K562 (cell line): ENCODE results near the gene PNPLA8. TPM values are rescaled to one million over a fixed set of nuclear protein-coding genes. Genes with fewer than 3 reads are reported as not detected.
A peak's percentile ranks its signal among the peaks of the same experiment; 100 is the strongest.

Experiments
- CBX2 ChIP-seq: fragments of 200-600 bp; sonication (generic); IDR thresholded peaks from one replicate; pipeline ENCODE4 v1.6.1; 2012; ENCODE audit warnings: mild to moderate bottlenecking, low read length, inconsistent platforms; ENCODE audit not compliant: insufficient read depth, poor library complexity, severe bottlenecking
- ELF4 ChIP-seq: fragments of 450-650 bp; formaldehyde crosslinking; IDR thresholded peaks from 2 replicates; pipeline ENCODE4 v1.4.0; 2022; ENCODE audit warnings: missing genetic modification characterization
- JUND ChIP-seq, 2 experiments: IDR thresholded peaks; 2 replicates in 1 of 2; 3 replicates in 1 of 2; pipeline ENCODE4 v1.6.1; 2011; ENCODE audit warnings: borderline replicate concordance in 2 of 2, low read depth in 2 of 2, low read length in 2 of 2, improper control_type of control experiment in 1 of 2, missing biosample characterization in 1 of 2, missing genetic modification characterization in 1 of 2, missing genetic modification reagents in 1 of 2
- MYNN ChIP-seq, 2 experiments: sonication (generic); formaldehyde crosslinking in 1 of 2; IDR thresholded peaks; 2 replicates each; pipeline versions ENCODE4 v1.5.0 to v1.6.1; 2016 to 2020; ENCODE audit warnings: antibody characterized with exemption in 1 of 2, missing genetic modification reagents in 1 of 2
- NUFIP1 ChIP-seq: fragments of 450-650 bp; IDR thresholded peaks from 2 replicates; pipeline ENCODE4 v1.6.1; 2018; ENCODE audit not compliant: partially characterized antibody
- POLR2B ChIP-seq: fragments of 450-650 bp; IDR thresholded peaks from 2 replicates; pipeline ENCODE4 v1.6.1; 2018; ENCODE audit warnings: low read depth; ENCODE audit not compliant: partially characterized antibody
- RAD21 ChIP-seq, 2 experiments: fragments of 250-450 bp in 1 of 2; fragments of 450-650 bp in 1 of 2; sonication (Bioruptor Pico) in 1 of 2; formaldehyde crosslinking in 1 of 2; IDR thresholded peaks in 1 of 2; conservative IDR thresholded peaks in 1 of 2; 2 replicates each; pipeline versions ENCODE4 v1.4.0 to v1.8.0; 2020 to 2022; ENCODE audit warnings: mild to moderate bottlenecking in 2 of 2, moderate library complexity in 1 of 2
- RBM25 ChIP-seq: fragments of 200-400 bp; formaldehyde crosslinking; IDR thresholded peaks from 2 replicates; pipeline ENCODE4 v1.6.1; 2018; ENCODE audit warnings: low read length, low read depth, moderate library complexity; ENCODE audit not compliant: severe bottlenecking
- SMAD2 ChIP-seq: fragments of 150-350 bp; IDR thresholded peaks from 2 replicates; pipeline ENCODE4 v1.6.1; 2014; ENCODE audit warnings: low read depth, mild to moderate bottlenecking, low read length
- SMC3 ChIP-seq: conservative IDR thresholded peaks from 2 replicates; pipeline ENCODE4 v1.6.1; 2011; ENCODE audit warnings: low read depth, low read length, improper control_type of control experiment; ENCODE audit not compliant: insufficient read depth
- ZNF785 ChIP-seq: fragments of 250-450 bp; sonication (Bioruptor Pico); IDR thresholded peaks from 2 replicates; pipeline ENCODE4 v1.4.0; 2020; ENCODE audit warnings: mild to moderate bottlenecking
- polyA plus RNA-seq, 8 experiments: library from polyadenylated mRNA; depleted of rRNA in 4 of 8; stranded (reverse) in 5 of 8; unstranded in 3 of 8; fragments of >200 nt; fragmentation: Nextera tagmentation in 2 of 8; fragmentation: Illumina TruSeq in 1 of 8; extraction: Ambion mirVana in 2 of 8; extraction: Trizol in 1 of 8; gene quantifications; 2 replicates each; pipeline versions ENCODE4 v1.2.1 to v1.2.3, GENCODE V29; 2011 to 2014; ENCODE audit warnings: inconsistent platforms in 1 of 8, missing spikeins in 1 of 8
- total RNA-seq, 7 experiments: library from RNA; depleted of rRNA in 6 of 7; stranded (reverse); fragments of >200 nt in 6 of 7; fragmentation: Illumina TruSeq in 2 of 7; extraction: Trizol in 2 of 7; gene quantifications; 2 replicates each; pipeline versions ENCODE4 v1.2.1 to v1.2.3, GENCODE V29; 2011 to 2021; ENCODE audit warnings: low replicate concordance in 1 of 7
- TF ChIP-seq, protein P1 (sequence below), 2 experiments: fragments of 450-650 bp; formaldehyde crosslinking in 1 of 2; IDR thresholded peaks; 2 replicates each; pipeline versions ENCODE4 v1.4.0 to v1.6.1; 2014 to 2020; ENCODE audit warnings: mild to moderate bottlenecking in 2 of 2, borderline replicate concordance in 1 of 2, low read depth in 1 of 2
- TF ChIP-seq, protein P2 (sequence below), 3 experiments: IDR thresholded peaks in 2 of 3; conservative IDR thresholded peaks in 1 of 3; 2 replicates each; pipeline ENCODE4 v1.5.1; 2011 to 2012; ENCODE audit warnings: low read length in 3 of 3, mild to moderate bottlenecking in 3 of 3, control low read depth in 2 of 3, improper control_type of control experiment in 1 of 3, inconsistent platforms in 1 of 3, low read depth in 1 of 3, mixed read lengths in 1 of 3, moderate library complexity in 1 of 3; ENCODE audit not compliant: insufficient read depth in 2 of 3
- TF ChIP-seq, protein P3 (sequence below): IDR thresholded peaks from 2 replicates; pipeline ENCODE4 v1.6.1; 2016; ENCODE audit warnings: missing genetic modification characterization, missing compliant biosample characterization

PNPLA8 gene
- total and polyA plus RNA-seq, 9 of the 15 experiments (the other 6 are each of a cell fraction or from before 2014, with no cell fraction given) = 12.8 to 27.6 (median 16.3) TPM

DNA sequence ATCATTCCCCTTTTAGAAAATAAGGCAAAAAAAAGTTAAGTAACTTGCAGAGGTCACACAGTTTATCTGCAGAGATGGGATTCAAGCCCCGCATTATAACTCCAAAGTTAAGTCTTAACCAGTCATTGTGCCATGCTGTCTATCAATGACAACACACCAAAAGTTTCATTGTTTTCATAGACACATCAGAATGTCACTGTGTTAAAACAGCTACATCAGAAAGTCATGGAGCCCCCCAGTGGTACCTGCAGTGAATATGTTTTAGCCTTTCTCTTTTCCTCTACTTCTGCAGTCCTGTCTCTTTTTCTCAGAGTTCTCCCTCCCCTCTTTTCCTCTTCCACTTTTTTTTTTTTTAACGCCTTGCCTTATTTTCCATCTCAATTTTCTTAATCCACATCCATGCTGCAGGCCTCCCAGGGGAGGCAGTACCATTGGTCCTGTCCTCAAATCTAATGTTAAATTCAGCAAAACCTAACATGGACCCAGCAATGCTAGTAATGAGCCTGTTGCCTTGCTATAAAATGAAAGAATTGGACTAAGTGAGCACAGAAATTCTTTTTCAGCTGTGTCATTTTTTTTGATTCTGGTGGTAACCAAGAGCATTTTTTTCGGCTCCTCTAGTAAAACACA, 65.9 kb downstream of the PNPLA8 start (continued):
- TF ChIP-seq, protein P1, sequence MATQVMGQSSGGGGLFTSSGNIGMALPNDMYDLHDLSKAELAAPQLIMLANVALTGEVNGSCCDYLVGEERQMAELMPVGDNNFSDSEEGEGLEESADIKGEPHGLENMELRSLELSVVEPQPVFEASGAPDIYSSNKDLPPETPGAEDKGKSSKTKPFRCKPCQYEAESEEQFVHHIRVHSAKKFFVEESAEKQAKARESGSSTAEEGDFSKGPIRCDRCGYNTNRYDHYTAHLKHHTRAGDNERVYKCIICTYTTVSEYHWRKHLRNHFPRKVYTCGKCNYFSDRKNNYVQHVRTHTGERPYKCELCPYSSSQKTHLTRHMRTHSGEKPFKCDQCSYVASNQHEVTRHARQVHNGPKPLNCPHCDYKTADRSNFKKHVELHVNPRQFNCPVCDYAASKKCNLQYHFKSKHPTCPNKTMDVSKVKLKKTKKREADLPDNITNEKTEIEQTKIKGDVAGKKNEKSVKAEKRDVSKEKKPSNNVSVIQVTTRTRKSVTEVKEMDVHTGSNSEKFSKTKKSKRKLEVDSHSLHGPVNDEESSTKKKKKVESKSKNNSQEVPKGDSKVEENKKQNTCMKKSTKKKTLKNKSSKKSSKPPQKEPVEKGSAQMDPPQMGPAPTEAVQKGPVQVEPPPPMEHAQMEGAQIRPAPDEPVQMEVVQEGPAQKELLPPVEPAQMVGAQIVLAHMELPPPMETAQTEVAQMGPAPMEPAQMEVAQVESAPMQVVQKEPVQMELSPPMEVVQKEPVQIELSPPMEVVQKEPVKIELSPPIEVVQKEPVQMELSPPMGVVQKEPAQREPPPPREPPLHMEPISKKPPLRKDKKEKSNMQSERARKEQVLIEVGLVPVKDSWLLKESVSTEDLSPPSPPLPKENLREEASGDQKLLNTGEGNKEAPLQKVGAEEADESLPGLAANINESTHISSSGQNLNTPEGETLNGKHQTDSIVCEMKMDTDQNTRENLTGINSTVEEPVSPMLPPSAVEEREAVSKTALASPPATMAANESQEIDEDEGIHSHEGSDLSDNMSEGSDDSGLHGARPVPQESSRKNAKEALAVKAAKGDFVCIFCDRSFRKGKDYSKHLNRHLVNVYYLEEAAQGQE (IDR thresholded peaks at IDR 0.05; ENCODE audit: borderline replicate concordance) = peak; percentile 74
- TF ChIP-seq, protein P1 (CRISPR knock-in tag; IDR thresholded peaks at IDR 0.05; ENCODE audit: low read depth) = no peak
- no peak for TF ChIP-seq ZNF785
- TF ChIP-seq POLR2B = no peak
- no peak for TF ChIP-seq JUND (IDR thresholded peaks at IDR 0.05; ENCODE audit: borderline replicate concordance, low read depth, low read length)
- TF ChIP-seq JUND (tag; IDR thresholded peaks at IDR 0.05; ENCODE audit: borderline replicate concordance, low read depth, low read length) = no peak
- no peak for TF ChIP-seq CBX2
- peak; percentile 74 to 87 for TF ChIP-seq RAD21 (CRISPR knock-in tag; conservative IDR thresholded peaks at IDR 0.05 in 1 of 2, IDR thresholded peaks at IDR 0.05 in 1 of 2)
- no peak for TF ChIP-seq SMAD2
- TF ChIP-seq MYNN (IDR thresholded peaks at IDR 0.05) = no peak
- TF ChIP-seq MYNN (CRISPR knock-in tag; IDR thresholded peaks at IDR 0.05) = no peak
- TF ChIP-seq ELF4 (CRISPR knock-in tag) = no peak
- TF ChIP-seq, protein P2, sequence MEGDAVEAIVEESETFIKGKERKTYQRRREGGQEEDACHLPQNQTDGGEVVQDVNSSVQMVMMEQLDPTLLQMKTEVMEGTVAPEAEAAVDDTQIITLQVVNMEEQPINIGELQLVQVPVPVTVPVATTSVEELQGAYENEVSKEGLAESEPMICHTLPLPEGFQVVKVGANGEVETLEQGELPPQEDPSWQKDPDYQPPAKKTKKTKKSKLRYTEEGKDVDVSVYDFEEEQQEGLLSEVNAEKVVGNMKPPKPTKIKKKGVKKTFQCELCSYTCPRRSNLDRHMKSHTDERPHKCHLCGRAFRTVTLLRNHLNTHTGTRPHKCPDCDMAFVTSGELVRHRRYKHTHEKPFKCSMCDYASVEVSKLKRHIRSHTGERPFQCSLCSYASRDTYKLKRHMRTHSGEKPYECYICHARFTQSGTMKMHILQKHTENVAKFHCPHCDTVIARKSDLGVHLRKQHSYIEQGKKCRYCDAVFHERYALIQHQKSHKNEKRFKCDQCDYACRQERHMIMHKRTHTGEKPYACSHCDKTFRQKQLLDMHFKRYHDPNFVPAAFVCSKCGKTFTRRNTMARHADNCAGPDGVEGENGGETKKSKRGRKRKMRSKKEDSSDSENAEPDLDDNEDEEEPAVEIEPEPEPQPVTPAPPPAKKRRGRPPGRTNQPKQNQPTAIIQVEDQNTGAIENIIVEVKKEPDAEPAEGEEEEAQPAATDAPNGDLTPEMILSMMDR (IDR thresholded peaks at IDR 0.05 in 2 of 3, conservative IDR thresholded peaks at IDR 0.05 in 1 of 3; ENCODE audit: insufficient read depth in 2 of 3, low read depth in 1 of 3, low read length in 3 of 3) = peak; percentile 64 to 83 (median 77)
- TF ChIP-seq, protein P3, sequence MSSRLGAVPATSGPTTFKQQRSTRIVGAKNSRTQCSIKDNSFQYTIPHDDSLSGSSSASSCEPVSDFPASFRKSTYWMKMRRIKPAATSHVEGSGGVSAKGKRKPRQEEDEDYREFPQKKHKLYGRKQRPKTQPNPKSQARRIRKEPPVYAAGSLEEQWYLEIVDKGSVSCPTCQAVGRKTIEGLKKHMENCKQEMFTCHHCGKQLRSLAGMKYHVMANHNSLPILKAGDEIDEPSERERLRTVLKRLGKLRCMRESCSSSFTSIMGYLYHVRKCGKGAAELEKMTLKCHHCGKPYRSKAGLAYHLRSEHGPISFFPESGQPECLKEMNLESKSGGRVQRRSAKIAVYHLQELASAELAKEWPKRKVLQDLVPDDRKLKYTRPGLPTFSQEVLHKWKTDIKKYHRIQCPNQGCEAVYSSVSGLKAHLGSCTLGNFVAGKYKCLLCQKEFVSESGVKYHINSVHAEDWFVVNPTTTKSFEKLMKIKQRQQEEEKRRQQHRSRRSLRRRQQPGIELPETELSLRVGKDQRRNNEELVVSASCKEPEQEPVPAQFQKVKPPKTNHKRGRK (tag) = peak; percentile 88
- TF ChIP-seq RBM25 = no peak
- no peak for TF ChIP-seq NUFIP1
- TF ChIP-seq SMC3 = peak; percentile 57
